SK-N-SH treated with all-trans-retinoic acid at 6 μM for 48 hours (cell line): ENCODE results near the gene BMP15.

Experiments
- BACH2 ChIP-seq: fragments of 250-450 bp; sonication (Bioruptor Pico); IDR thresholded peaks from 2 replicates; pipeline ENCODE4 v1.9.0; 2021; ENCODE audit warnings: mild to moderate bottlenecking, borderline replicate concordance
- CREB5 ChIP-seq: fragments of 250-450 bp; sonication (Bioruptor Pico); IDR thresholded peaks from 2 replicates; pipeline ENCODE4 v1.5.1; 2020; ENCODE audit warnings: low read depth, mild to moderate bottlenecking, moderate library complexity
- CSDC2 ChIP-seq: fragments of 250-450 bp; sonication (Bioruptor Pico); IDR thresholded peaks from 2 replicates; pipeline ENCODE4 v1.5.0; 2020; ENCODE audit warnings: mild to moderate bottlenecking, moderate library complexity
- ESRRG ChIP-seq: fragments of 250-450 bp; sonication (Bioruptor Pico); IDR thresholded peaks from 2 replicates; pipeline ENCODE4 v1.6.1; 2021; ENCODE audit warnings: mild to moderate bottlenecking
- GLIS3 ChIP-seq: fragments of 250-450 bp; sonication (Bioruptor Pico); IDR thresholded peaks from 2 replicates; pipeline ENCODE4 v1.5.0; 2020; ENCODE audit warnings: mild to moderate bottlenecking, moderate library complexity
- PATZ1 ChIP-seq: fragments of 250-450 bp; sonication (Bioruptor Pico); IDR thresholded peaks from 2 replicates; pipeline ENCODE4 v1.8.0; 2020; ENCODE audit warnings: mild to moderate bottlenecking, moderate library complexity, borderline replicate concordance
- PPARA ChIP-seq: fragments of 250-450 bp; sonication (Bioruptor Pico); IDR thresholded peaks from 2 replicates; pipeline ENCODE4 v1.5.0; 2020; ENCODE audit warnings: mild to moderate bottlenecking, borderline replicate concordance
- RARB ChIP-seq: fragments of 250-450 bp; sonication (Bioruptor Pico); IDR thresholded peaks from 2 replicates; pipeline ENCODE4 v1.8.0; 2021; ENCODE audit warnings: mild to moderate bottlenecking, moderate library complexity
- SNAI2 ChIP-seq: fragments of 250-450 bp; sonication (Bioruptor Pico); IDR thresholded peaks from 2 replicates; pipeline ENCODE4 v1.5.0; 2020; ENCODE audit warnings: mild to moderate bottlenecking, moderate library complexity
- ZNF565 ChIP-seq: fragments of 450-650 bp; formaldehyde crosslinking; conservative IDR thresholded peaks from 2 replicates; pipeline ENCODE4 v1.5.0; 2020; ENCODE audit warnings: low read depth, mild to moderate bottlenecking, moderate library complexity
- ZNF70 ChIP-seq: fragments of 450-650 bp; formaldehyde crosslinking; IDR thresholded peaks from 2 replicates; pipeline ENCODE4 v1.5.0; 2020; ENCODE audit warnings: mild to moderate bottlenecking, moderate library complexity

- TF ChIP-seq ZNF70 (CRISPR knock-in tag) (no peak), CREB5 (CRISPR knock-in tag) (no peak), ZNF565 (no peak), PATZ1 (CRISPR knock-in tag) (no peak), BACH2 (CRISPR knock-in tag) (no peak), ESRRG (CRISPR knock-in tag) (no peak), SNAI2 (CRISPR knock-in tag) (no peak), RARB (CRISPR knock-in tag) (no peak), PPARA (CRISPR knock-in tag) (no peak), GLIS3 (CRISPR knock-in tag) (no peak), CSDC2 (CRISPR knock-in tag) (no peak)
These were observed 34.0 kb upstream of the BMP15 start for GRCh38 chrX:50876551-50876950.
